Gastrocnemius medialis (tissue), 4 donors: Measurements from ENCODE around the gene PIGA.

Source experiments
- POLR2A ChIP-seq, 2 donors: fragments of 450-650 bp; IDR thresholded peaks; one replicate each; pipeline ENCODE4 v1.6.1; 2017; ENCODE audit warnings: antibody characterized with exemption in 2 of 2, mild to moderate bottlenecking in 2 of 2, moderate library complexity in 2 of 2
- TF ChIP-seq, protein P1 (sequence below), 5 experiments: fragments of 450-650 bp in 3 of 5; fragments of 200-600 bp in 2 of 5; sonication (generic) in 2 of 5; IDR thresholded peaks in 4 of 5; conservative IDR thresholded peaks in 1 of 5; 1 replicate in 4 of 5; 2 replicates in 1 of 5; pipeline ENCODE4 v1.5.1; 2016 to 2019; ENCODE audit warnings: antibody characterized with exemption in 5 of 5, mild to moderate bottlenecking in 3 of 5, moderate library complexity in 3 of 5

- TF ChIP-seq, protein P1, sequence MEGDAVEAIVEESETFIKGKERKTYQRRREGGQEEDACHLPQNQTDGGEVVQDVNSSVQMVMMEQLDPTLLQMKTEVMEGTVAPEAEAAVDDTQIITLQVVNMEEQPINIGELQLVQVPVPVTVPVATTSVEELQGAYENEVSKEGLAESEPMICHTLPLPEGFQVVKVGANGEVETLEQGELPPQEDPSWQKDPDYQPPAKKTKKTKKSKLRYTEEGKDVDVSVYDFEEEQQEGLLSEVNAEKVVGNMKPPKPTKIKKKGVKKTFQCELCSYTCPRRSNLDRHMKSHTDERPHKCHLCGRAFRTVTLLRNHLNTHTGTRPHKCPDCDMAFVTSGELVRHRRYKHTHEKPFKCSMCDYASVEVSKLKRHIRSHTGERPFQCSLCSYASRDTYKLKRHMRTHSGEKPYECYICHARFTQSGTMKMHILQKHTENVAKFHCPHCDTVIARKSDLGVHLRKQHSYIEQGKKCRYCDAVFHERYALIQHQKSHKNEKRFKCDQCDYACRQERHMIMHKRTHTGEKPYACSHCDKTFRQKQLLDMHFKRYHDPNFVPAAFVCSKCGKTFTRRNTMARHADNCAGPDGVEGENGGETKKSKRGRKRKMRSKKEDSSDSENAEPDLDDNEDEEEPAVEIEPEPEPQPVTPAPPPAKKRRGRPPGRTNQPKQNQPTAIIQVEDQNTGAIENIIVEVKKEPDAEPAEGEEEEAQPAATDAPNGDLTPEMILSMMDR (IDR thresholded peaks at IDR 0.05 in 4 of 5, conservative IDR thresholded peaks at IDR 0.05 in 1 of 5): no peak
- TF ChIP-seq POLR2A (IDR thresholded peaks at IDR 0.05): no peak
Measured at GRCh38 chrX:15328131-15328530, 7.2 kb downstream of the PIGA start.
